ENCODE data around the gene TRIM9. TPM values are rescaled to one million over a fixed set of nuclear protein-coding genes. Genes with fewer than 3 reads are reported as not detected.
A peak's percentile ranks its signal among the peaks of the same experiment; 100 is the strongest.

Gene TRIM9
- total and polyA plus RNA-seq, 2 donors (not counting 3 experiments of a cell fraction or from before 2014, with no cell fraction given) = not detected

- H3K27ac ChIP-seq (ENCODE audit: insufficient read depth, low read depth, low read length) = no peak overlapping the region
- FAIRE-seq = no peak
- ChIA-PET POLR2A (no interaction called here), CTCF (interaction anchor here (0.6 to 1.3 kb wide), 5 partner anchors 10 to 183 kb away, joined by 3 to 4 read pairs (median 3); no protein-coding TSS in a partner anchor)
- H3K4me2 ChIP-seq (ENCODE audit: insufficient read depth, low read length) = peak overlapping the region; percentile 24
- H4K20me1 ChIP-seq (replicated peaks; ENCODE audit: control insufficient read depth, extremely low read depth, insufficient read depth, low read length) = no peaks in the 10 kb centered on the region
- no peak for DNase-seq (ENCODE audit: low read depth, low spot score)
- no peaks in the 10 kb centered on the region for H3K79me2 ChIP-seq (ENCODE audit: control insufficient read depth, insufficient read depth, low read length)
- peaks cover 27 to 55% of the 10 kb centered on the region in 2 experiments for H3K27me3 ChIP-seq (ENCODE audit: control insufficient read depth in 2 of 2, insufficient read depth in 2 of 2, low read length in 2 of 2)
- intact Hi-C loops (cut with micrococcal nuclease) (no loop called here), dilution Hi-C loops (cut with MboI; ENCODE audit: extremely low pct_ligation_motif_present, low sequenced_read_pairs) (no loop called here)
- peaks cover 10% of the 10 kb centered on the region for H3K4me1 ChIP-seq (ENCODE audit: control insufficient read depth, extremely low read depth, insufficient read depth, low read length)
- TF ChIP-seq MYC (IDR thresholded peaks at IDR 0.05; ENCODE audit: low read depth, low read length) (no peak), EZH2 (IDR thresholded peaks at IDR 0.05; ENCODE audit: borderline replicate concordance, low read depth, low read length, severe bottlenecking) (peak; percentile 33)
- no peak overlapping the region for H2AFZ ChIP-seq (ENCODE audit: low read depth, low read length)
- H3K9ac ChIP-seq (replicated peaks; ENCODE audit: extremely low read depth, insufficient read depth, low read length) = no peak overlapping the region
- H3K36me3 ChIP-seq (ENCODE audit: control insufficient read depth in 2 of 2, extremely low read depth in 1 of 2, insufficient read depth in 2 of 2, low read length in 2 of 2) = no peaks in the 10 kb centered on the region
- H3K9me1 ChIP-seq (replicated peaks; ENCODE audit: control insufficient read depth, extremely low read depth, insufficient read depth, low read length) = no peaks in the 10 kb centered on the region
- no peaks in the 10 kb centered on the region for H3K9me3 ChIP-seq (replicated peaks; ENCODE audit: control insufficient read depth, insufficient read depth, low read length)
- peak overlapping the region in 1 of 3 experiments; percentile 48 for H3K4me3 ChIP-seq (replicated peaks in 1 of 3; ENCODE audit: insufficient read depth in 1 of 3, low read depth in 1 of 3, low read length in 3 of 3)
- no TSS peak for BruUV-seq (replicated peaks)
These were observed 553 bp downstream of the TRIM9 start for GRCh38 chr14:51094282-51094821.

- no peak overlapping the region for H3K4me2 ChIP-seq (ENCODE audit: insufficient read depth, low read length)
- dilution Hi-C loops (cut with MboI; ENCODE audit: extremely low pct_ligation_motif_present, low sequenced_read_pairs) (no loop called here), intact Hi-C loops (cut with micrococcal nuclease) (no loop called here)
- DNase-seq (ENCODE audit: low read depth, low spot score) (no peak), FAIRE-seq (no peak)
- POLR2A ChIA-PET = no interaction called here
- H3K4me3 ChIP-seq (replicated peaks in 1 of 3; ENCODE audit: insufficient read depth in 1 of 3, low read depth in 1 of 3, low read length in 3 of 3) = no peak overlapping the region
- no peak overlapping the region for H3K27ac ChIP-seq (ENCODE audit: insufficient read depth, low read depth, low read length)
- H3K4me1 ChIP-seq (ENCODE audit: control insufficient read depth, extremely low read depth, insufficient read depth, low read length) = peaks cover 10% of the 10 kb centered on the region
- H2AFZ ChIP-seq (ENCODE audit: low read depth, low read length) = no peak overlapping the region
- no peaks in the 10 kb centered on the region for H3K36me3 ChIP-seq (ENCODE audit: control insufficient read depth in 2 of 2, extremely low read depth in 1 of 2, insufficient read depth in 2 of 2, low read length in 2 of 2)
- no peaks in the 10 kb centered on the region for H4K20me1 ChIP-seq (replicated peaks; ENCODE audit: control insufficient read depth, extremely low read depth, insufficient read depth, low read length)
- peaks cover 26 to 54% of the 10 kb centered on the region in 2 experiments for H3K27me3 ChIP-seq (ENCODE audit: control insufficient read depth in 2 of 2, insufficient read depth in 2 of 2, low read length in 2 of 2)
- BruUV-seq (replicated peaks) = no TSS peak
- no peaks in the 10 kb centered on the region for H3K79me2 ChIP-seq (ENCODE audit: control insufficient read depth, insufficient read depth, low read length)
- no peaks in the 10 kb centered on the region for H3K9me1 ChIP-seq (replicated peaks; ENCODE audit: control insufficient read depth, extremely low read depth, insufficient read depth, low read length)
- TF ChIP-seq POLR2A (IDR thresholded peaks at IDR 0.05; ENCODE audit: low read depth, low read length) = no peak
- TF ChIP-seq MAX (IDR thresholded peaks at IDR 0.05; ENCODE audit: insufficient read depth, insufficient read length) = no peak
- no peak for TF ChIP-seq CTCF (IDR thresholded peaks at IDR 0.05; ENCODE audit: extremely low read depth in 1 of 2, insufficient read depth in 1 of 2, low read depth in 1 of 2, low read length in 2 of 2)
- TF ChIP-seq EZH2 (IDR thresholded peaks at IDR 0.05; ENCODE audit: borderline replicate concordance, low read depth, low read length, severe bottlenecking) = no peak
- H3K9ac ChIP-seq (replicated peaks; ENCODE audit: extremely low read depth, insufficient read depth, low read length) = no peak overlapping the region
- CTCF ChIA-PET = interaction anchor here (1.4 kb wide), 1 partner anchor 11 kb away, joined by 3 read pairs; no protein-coding TSS in a partner anchor
- no peaks in the 10 kb centered on the region for H3K9me3 ChIP-seq (replicated peaks; ENCODE audit: control insufficient read depth, insufficient read depth, low read length)
These were observed 1.3 kb downstream of the TRIM9 start for GRCh38 chr14:51093371-51094281.

Measured in endothelial cell of umbilical vein (primary cell).